GM19043 (cell line): Measurements from ENCODE around the gene KANK4.
"Not testable (repeated sequence)": the region's sequence is repeated elsewhere in the genome, so short reads cannot be mapped to it uniquely, and the experiment has no call there.

ENCODE experiments used
- ATAC-seq: cut with Tn5 transposase; IDR thresholded peaks from one replicate; pipeline ENCODE4 v1.9.1; 2021; ENCODE audit warnings: low read depth; ENCODE audit not compliant: unreplicated experiment

The KANK4 gene

DNA sequence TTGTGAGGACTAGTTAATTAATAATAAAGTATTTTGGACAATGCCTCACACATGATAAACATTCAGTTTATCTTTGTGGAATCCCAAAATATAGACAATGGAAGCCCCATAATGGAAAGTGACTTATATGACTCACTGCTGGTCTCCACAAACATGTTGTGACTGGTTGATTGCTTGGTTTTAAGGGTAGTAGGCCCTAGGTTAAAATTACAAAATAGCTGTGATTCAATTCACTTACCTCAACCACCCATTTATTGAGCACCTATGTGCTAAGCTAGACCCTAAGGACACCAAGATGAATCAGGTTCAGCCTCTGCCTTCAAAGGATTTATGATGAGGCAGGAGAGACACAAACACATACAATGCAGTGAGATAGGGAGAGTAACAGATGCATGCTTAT is 42.4 kb downstream of the KANK4 start:
- ATAC-seq: no peak

DNA sequence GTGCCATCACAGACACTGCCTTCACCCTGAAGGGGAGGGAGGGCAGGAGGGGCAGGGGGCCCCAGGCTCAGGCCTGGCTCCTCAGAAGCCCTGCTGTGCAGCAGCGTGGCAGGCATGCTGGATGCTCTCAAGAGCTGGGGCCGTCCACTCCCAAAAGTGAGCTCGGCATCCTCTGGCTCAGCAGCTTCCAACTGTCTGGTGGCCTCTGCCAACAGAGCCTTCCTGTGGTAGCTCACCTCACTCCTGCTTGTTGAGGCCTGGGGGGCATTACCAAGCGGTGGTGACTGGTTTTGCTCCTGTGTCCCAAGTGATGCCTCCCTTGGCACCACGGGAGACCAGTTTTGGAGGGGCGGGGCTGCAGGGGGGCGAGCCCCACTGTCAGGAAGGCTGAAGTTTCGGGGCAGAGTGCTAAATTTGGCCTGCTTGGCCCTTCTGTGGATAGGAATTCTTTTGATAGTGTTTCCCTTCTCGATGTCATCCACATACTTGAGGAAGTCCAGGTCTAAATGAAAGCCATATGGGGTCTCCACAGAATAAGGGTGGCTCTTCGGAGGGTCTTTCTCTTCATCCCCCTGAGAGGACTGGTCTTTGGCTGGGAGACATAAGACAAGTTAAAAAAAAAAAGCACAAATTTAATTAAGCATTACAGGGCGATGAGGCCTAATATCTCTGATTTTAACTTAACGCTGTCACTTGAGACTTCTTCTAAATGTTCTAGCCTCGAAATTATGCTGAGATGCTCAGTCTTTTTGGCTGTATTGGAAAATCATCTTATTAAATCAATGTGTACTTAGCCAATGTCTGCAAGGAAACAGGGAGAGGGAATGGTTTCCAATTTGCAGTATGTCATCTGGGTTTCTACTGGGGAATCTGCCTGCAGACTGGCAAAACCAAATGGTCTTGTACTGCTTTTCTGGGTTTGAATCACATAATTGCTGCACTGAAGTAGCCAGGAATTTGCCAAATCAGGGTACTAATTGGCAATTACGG is 44.4 kb downstream of the KANK4 start:
- no peak for ATAC-seq

DNA sequence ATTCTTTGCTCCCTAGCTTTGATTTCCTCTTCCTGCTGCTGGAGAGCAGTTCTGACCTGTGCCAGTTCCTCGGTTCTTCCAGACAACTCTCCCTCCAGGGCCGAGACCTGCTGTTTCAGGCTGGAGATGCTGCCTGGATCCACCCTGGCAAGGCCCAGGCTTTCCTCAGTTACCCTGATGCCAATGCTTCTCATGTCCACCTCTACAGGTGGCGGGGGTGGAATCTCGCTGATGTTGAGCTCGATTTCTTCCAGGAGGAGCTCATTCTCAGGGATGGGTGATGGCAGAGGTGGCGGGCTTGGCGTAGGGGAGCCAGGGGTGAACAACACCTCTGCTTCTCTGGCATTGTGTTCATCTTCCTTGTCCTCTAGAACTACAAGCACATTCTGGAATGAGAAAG is 45.3 kb downstream of the KANK4 start:
- ATAC-seq: no peak

DNA sequence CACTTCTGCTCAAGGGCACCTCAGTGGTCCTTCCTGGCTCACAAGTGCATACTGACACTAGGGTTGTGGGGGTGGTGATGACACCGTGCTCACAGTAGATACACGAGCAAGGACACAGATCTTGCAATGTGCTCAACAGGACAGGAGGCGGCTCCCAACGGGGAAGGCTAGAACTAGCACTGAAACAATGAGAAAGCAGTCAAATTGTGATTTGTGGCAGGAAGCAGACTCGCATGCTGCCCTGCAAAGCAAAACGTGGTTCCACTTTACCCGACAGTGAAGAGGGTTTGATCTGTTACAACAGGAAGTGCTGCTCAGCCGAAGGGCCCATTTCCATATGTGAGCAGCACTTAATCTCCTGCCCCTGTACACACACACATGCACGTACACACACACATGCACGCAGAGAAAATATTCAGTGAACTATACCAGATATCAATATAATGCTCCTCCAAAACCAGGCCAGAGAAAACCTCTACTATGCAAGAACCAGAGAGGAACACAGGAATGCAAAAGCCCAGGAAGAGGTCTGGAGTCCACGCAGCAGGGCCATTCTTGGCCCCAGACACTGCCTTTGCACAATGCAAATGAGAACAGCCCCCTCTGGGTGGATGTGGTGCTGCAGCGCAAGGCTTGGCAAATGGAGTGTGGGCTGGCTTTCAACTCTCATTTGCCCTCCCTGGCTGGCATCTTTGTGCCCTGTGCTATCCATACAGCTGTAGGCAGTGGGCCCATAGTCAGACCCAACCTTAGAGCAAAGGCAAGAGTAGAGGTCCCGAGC is 47.1 kb downstream of the KANK4 start:
- peak; percentile 93 for ATAC-seq

DNA sequence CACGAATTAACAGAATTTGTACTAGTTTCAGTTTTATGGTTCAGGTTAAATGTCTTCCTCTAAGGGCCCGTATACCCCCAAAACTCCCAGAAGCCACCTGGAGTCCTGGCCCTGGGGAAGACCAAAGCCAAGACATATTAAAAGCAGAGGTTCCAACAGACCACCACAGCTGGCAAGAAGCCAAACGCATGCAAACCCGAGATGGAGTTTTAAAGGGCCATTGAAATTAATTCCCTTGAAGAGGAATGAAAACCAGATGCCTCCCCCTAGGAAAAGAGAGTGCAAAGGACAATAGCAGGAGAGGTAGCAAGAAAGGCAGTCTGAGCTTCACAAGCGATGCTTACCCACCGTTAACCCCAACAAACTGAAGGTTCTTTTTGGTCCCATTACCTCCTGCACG is 48.1 kb downstream of the KANK4 start:
- no peak for ATAC-seq

DNA sequence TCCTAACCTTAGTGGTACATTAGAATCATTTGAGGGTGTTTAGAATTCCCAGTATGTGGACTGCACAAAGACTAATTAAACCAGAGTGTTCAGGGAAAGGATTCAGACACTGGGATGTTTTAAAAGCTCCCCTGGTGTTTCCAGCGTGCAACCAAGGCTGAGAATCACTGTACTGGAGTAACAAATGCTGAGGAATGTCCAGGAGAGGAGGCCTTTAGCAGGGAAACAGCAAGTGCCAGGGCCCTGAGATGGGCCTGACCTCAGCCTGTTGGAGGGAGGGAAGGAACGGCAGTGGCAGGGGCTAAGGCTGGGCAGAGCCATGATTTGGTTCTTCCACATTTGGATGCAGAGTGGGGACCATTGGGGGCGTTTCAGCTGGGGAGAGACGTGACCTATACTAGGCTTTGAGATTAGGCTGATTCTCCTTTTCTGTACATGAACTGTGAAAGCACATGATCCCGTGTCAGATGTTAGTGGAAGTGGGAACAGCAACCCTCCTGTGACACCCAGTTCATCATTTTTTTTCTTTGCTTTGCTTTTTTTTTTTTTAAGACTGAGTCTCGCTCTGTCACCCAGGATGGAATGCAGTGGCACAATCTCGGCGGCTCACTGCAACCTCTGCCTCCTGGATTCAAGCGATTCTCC is 49.3 kb downstream of the KANK4 start:
- no peak for ATAC-seq

DNA sequence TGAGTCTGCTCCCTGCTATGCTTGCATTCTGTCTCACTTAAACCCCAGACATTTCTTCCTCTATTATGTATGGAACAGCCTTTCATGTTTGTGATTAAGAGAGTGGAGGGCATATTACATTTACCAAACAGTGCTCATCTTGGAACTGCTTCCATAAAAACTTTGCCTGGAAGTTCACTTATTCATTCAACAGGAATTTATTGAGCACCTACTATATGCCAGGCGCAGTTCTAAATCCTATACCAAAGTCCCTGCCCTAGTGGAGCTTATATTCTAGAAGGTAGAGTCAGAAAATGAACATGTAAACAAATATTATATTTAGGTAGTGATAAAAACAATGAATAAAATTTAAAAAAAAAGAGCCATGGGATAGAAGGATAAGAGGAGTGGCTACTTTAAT is 49.8 kb downstream of the KANK4 start:
- ATAC-seq: no peak

DNA sequence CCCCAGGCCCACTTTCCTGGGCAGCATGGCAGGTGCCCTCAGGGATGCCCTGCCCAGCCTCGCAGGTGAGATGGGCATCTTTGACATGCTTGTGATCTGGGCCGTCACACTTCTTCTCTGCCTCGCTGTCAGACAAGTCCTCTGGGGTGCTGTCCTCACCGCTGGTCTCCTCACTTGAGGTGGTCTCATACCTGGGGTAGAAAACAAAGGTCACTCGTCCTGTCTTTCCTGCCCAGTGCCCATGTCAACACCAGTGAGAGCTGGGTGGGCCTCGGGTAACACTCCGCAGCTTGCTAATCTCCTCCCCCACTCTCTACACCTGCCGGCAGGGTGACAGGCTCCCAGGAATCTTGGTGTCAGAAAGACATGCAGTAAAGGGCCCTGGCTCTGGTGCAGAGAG is 50.9 kb downstream of the KANK4 start:
- no peak for ATAC-seq

DNA sequence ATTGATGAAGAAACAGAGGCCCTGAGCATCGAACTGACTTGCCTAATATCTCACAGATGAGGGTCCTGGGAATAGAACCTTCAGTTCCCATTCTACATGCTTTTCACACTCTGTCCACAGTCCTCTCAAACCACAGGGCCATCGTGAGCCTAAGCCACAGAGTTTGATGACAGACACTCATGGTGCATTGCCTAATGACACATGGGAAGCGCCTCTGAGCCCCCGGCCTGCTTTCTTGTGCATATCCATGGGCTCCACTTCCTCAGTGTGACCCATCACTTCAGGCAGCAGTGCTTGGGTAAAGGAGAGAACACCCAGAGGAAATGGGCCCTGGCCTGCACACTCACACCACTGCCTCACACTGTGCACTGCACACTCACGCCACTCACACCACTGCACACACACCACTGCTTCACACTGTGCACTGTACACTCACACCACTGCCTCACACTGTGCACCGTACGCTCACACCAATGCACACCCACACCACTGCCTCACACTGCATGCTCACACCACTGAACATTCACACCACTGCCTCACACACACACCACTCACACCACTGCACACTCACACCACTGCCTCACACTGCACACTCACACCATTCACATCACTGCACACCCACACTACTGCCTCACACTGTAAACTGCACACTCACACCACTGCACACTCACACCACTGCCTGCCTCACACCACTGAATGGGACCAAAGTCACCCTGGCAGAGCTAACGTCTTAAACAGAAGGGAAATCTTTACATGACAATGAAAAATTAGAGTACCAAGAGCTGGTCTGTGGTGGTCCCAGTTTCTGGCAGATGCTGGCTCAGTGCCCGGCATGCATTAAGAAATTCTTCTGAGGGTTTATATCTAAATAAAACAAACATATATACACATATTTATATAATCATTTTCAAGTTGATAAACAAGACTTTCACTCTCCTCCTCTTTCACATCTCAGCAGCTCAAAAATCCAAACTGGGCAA is 53.0 kb downstream of the KANK4 start:
- no peak for ATAC-seq

DNA sequence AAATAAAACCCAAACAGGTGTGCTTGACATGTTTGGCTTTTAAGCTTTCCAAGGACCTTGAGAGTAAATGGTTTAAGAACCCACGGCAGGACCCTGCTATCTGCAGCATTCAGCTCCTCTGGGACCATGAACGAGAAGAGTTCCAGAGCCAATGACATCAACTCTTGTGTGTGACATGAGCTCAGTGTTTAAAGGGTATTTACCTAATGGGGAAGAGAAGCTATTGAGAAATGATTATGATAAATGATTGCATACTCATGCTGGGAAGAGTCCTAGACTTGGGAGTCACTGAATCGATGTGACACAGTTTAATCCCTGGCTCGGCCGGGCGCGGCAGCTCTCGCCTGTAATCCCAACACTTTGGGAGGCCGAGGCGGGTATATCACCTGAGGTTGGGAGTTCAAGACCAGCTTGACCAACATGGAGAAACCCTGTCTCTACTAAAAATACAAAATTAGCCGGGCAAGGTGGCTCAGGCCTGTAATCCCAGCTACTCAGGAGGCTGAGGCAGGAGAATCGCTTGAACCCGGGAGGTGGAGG is 55.4 kb downstream of the KANK4 start:
- no peak for ATAC-seq

DNA sequence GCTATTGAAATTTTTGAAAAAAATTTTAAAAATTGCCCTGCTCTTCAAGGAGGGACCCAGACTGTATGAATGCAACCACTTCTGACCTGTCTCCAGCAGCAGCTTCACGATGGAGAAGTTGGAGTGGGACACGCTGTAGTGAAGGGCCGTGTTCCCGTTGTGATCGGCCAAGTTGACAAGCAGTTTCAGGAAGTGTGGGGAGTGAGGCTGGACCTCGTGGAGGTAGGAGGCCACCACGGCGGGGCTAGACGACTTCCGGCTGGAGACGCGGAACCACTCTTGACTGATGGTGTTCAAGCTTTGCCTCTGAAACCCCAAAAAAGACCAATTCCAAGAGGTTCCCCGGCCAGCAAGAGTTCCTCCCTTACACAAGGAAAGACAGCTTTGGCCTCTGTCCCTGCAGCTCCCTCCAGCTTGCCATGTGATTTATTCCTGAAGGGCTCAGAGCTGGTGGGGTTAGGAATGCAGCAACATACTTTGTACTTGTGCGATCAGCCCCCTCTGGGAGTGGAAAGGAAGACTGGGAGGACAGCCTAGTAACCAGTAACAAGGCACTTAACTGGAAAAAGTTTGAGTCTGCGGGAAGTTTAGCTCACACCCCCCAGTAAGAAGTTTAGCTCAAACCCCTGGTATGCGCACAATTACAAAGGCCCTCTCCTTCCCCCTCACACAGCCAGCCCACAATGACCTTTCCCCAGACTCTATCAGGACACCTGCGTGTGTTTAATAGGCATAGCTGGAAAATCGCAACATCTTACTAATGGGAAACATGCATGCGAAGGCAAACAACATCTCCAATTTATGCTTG is 56.0 kb downstream of the KANK4 start:
- ATAC-seq: no peak

DNA sequence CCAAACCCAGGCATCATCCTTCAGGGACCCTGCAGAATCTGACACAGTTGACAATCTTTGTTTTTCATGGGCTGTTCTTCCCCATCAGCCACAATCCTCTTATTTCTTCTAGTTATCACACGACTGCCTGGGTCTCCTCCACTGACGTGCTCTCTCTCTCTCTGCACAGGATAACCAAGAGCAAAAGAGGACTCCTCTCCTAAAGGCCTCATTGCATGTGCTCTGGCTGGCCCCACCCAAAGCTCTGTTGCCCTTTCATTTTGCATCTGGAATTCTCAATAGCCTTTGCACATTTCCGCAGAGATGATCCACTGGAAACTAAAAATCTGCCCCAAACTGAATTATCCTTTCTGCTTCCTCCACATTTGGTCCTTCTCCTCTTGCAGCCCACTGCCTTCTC is 58.5 kb downstream of the KANK4 start:
- no peak for ATAC-seq

DNA sequence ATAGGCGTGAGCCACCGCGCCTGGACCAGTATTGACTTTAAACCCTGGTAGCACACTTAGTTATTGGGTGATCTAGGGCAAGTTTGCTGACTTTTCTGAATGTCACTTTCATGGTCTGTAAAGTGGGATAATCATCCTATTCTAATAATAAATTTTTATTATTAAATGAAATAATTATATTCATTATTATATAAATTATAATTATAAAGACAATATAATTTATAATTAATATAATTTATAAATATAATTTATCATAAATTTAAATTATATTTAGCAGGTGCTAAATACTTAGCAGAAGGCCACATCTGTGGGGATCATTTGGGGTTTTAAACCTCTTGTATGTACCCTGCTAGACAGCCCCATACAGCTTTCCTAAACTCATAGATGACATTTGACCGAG is 59.7 kb downstream of the KANK4 start:
- ATAC-seq: no peak

DNA sequence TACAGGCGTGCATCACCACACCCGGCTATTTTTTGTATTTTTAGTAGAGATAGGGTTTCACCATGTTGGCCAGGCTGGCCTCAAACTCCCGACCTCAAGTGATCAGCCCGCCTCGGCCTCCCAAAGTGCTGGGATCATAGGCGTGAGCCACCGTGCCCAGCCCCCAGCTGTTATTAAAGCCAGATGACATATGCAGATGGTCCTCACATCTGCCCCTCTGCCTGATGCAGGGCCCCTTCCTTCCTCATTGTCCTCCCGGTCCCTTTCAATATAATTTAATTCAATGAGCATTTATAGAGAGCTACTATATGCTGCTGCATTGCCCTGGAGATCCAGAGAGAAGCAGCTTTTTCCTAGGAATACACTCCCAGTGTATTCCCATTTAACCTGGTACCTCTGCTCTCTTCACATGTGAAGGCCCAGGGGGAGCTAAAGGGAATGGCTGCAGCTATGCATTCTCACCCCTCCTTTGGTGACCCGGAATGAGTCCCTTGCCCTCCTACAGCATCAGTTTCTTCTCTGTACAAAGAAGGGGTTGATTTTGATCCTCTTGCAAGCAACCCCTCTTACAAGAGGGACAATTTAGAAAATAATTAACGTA is 69.0 kb downstream of the KANK4 start:
- no peak for ATAC-seq

DNA sequence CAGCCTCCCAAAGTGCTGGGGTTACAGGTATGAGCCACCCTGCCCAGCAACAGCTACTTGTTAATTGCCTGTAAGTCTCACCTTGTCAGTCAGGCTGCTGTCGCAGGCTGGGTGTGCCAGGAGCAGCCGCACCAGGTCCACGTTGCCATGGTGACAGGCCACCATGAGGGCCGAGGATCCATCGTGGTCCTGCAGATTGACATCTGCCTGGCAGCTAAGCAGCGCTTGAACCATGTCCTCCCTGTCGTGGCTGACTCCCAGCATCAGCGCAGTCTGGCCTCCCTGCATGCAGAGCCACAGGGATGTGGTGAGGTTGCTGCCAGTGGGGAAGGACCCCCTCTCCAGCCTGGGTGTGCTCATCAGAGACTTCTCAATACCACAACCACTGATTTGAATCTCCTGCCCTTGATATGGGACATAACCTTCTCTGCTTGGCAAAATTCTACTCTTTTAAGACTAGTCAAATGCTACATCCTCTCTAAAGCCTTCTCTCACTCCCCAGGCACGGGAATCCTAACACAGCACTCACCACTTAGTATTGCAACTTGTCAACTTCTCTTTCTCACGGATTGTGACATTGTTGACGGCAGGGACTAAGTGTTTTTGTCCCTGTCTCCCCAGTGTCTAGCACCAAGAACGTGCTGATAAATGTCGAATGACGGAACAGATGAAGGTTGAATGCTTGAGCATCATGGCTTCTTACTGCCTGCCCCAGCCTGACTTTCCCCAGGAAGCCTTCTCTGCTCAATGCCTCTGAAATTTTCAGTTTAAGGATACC is 71.7 kb downstream of the KANK4 start:
- ATAC-seq: no peak

DNA sequence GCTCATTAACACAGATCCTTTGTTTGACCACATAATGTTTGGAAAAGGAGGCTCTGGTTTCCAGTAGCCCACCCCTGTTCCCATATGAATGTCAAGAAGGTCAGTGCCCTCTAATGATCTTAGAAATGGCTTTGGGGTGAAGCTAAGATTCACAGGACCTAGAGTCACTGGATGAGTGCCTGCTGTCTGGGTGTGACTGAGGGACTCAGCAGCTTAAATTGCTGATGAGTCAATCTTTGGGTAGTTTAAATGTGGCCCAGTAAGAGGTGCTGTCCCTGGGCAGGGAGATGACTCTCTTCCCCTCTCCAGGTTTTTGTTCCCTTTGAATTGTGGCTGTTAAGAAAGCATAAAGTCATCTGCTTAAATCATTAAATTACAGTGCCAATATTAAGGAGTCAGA is 74.0 kb downstream of the KANK4 start:
- no peak for ATAC-seq

DNA sequence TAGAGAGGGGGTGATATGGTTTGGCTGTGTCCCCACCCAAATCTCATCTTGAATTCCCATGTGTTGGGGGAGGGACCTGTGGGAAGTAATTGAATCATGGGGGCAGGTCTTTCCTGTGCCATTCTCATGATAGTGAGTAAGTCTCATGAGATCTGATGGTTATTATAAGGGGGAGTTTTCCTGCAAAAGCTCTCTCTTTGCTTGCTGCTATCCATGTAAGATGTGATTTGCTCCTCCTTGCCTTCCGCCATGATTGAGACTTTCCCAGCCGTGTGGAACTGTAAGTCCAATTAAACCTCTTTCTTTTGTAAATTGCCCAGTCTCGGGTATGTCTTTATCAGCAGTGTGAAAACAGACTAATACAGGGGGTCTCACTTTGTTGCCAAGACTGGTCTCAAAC is 74.9 kb downstream of the KANK4 start:
- ATAC-seq: not testable (repeated sequence)
